Measurements from ENCODE around the gene ERP44. TPM values are rescaled to one million over a fixed set of nuclear protein-coding genes. Genes with fewer than 3 reads are reported as not detected.
"Not testable (repeated sequence)": the region's sequence is repeated elsewhere in the genome, so short reads cannot be mapped to it uniquely, and the experiment has no call there.

The ERP44 gene
- total RNA-seq, 2 experiments from 2014 or later, result 16.0 to 19.6 TPM

DNA sequence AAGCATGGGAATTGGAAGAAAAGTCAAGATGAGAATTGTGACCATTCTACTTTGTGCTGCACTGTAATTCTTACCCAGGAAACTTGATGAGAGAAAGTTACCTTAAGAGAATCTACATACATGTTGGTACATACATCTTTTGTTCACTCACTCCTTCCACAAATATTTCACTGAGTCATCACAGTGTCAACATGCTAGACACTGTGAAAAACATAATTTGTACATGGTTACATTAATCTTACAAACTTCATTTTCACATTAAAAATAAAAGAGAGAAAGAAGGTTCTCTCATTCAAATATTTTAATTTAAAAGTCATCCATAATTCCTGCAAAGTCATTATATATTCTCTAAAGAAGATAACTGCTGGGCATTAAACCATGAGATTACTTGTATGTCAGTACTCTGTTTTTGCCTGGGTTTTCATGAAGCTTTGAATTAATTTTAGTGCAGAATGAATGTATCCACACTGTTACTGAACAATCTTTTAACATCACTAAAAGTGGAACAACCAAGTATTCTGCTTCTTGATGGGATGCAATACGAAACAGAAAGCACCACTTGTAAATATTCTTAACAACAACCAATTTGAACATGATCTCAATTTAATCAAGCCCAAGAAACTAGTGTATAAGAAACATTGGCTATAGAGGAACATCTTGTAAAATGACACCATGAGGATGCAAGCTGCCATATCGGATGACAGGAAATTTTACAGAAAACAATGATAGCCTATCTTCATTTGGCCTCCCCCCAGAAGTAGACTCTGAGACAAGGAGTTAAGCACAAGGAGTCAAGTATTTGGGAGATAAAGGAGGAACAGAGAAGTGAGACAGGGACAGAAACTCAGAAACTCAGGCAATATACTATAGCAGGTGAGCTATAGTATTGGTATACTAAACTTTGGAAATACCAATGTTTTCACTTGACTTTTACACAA, 28.4 kb downstream of the ERP44 start:
- CTCF ChIA-PET, result interaction anchor here (0.7 to 1.9 kb wide), 3 partner anchors 58 to 784 kb away, joined by 3 to 4 read pairs (median 3); no protein-coding TSS in a partner anchor
- Mint-ChIP-seq H3K27ac (no peak overlapping the region), H3K9me3 (ENCODE audit: low read depth) (no peaks in the 10 kb centered on the region), H3K4me3 (no peak overlapping the region), H3K27me3 (no peaks in the 10 kb centered on the region), H3K36me3 (peaks cover 21% of the 10 kb centered on the region), H3K4me1 (peaks cover 13% of the 10 kb centered on the region)
- ATAC-seq (no peak), DNase-seq (no peak)

DNA sequence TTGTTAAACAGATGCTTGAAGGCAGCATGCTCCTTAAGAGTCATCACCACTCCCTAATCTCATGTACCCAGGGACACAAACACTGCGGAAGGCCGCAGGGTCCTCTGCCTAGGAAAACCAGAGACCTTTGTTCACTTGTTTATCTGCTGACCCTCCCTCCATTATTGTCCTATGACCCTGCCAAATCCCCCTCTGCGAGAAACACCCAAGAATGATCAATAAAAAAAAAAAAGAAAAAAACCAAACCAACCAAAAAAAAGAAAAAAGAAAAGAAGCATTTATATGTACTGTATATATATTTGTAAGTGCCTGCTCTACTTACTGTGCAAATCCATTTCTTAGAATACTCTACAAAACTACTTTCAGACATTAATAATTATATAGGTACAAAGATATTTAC, 29.7 kb downstream of the ERP44 start:
- CTCF ChIA-PET, result not testable (repeated sequence)
- peaks cover 13% of the 10 kb centered on the region for H3K4me1 Mint-ChIP-seq

DNA sequence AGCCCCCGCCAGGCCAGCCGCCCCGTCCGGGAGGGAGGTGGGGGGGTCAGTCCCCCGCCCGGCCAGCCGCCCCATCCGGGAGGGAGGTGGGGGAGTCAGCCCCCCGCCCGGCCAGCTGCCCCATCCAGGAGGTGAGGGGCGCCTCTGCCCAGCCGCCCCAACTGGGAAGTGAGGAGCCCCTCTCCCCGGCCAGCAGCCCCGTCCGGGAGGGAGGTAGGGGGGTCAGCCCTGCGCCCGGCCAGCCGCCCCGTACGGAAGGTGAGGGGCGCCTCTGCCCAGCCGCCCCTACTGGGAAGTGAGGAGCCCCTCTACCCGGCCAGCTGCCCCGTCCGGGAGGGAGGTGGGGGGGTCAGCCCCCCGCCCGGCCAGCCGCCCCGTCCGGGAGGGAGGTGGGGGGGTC, 30.8 kb downstream of the ERP44 start:
- H3K27me3 Mint-ChIP-seq; H3K9me3 Mint-ChIP-seq (ENCODE audit: low read depth); ATAC-seq: not testable (repeated sequence)

More for the DNA sequence above, 29.7 kb downstream of the ERP44 start:
- not testable (repeated sequence) for H3K9me3 Mint-ChIP-seq (ENCODE audit: low read depth); H3K27me3 Mint-ChIP-seq; H3K4me3 Mint-ChIP-seq; DNase-seq; H3K27ac Mint-ChIP-seq; ATAC-seq
- H3K36me3 Mint-ChIP-seq, result peaks cover 17% of the 10 kb centered on the region

DNA sequence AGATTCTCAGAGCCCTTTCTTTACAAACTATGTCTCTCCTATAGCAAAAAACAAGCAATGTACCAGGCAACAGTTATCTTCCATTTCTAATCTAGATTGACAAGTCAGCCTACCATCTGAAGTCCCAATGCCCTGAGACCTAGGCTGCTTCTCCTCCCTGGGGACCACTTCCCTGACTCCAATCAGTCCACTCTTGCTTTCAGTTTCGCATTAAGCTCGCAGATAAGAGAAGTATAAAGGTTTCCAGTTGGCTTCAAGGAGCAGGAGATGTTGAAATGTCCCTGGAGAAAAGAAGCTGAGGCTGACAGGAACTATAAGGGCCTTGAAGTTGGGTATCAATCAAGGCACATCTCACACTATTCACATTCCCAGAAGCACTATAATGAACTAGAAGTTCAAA, 32.3 kb downstream of the ERP44 start:
- ATAC-seq (no peak), DNase-seq (no peak)
- H3K36me3 Mint-ChIP-seq, result peaks cover 10% of the 10 kb centered on the region
- H3K4me1 Mint-ChIP-seq, result peaks cover 13% of the 10 kb centered on the region
- H3K4me3 Mint-ChIP-seq, result no peak overlapping the region
- no peaks in the 10 kb centered on the region for H3K27me3 Mint-ChIP-seq
- no peaks in the 10 kb centered on the region for H3K9me3 Mint-ChIP-seq (ENCODE audit: low read depth)
- CTCF ChIA-PET, result interaction anchor here (1.1 kb wide), 1 partner anchor 535 kb away, joined by 3 read pairs; no protein-coding TSS in a partner anchor
- no peak overlapping the region for H3K27ac Mint-ChIP-seq

More for the DNA sequence above, 30.8 kb downstream of the ERP44 start:
- CTCF ChIA-PET, DNase-seq, H3K4me3 Mint-ChIP-seq, H3K27ac Mint-ChIP-seq: not testable (repeated sequence)
- H3K4me1 Mint-ChIP-seq, result peaks cover 13% of the 10 kb centered on the region
- H3K36me3 Mint-ChIP-seq, result peaks cover 13% of the 10 kb centered on the region

DNA sequence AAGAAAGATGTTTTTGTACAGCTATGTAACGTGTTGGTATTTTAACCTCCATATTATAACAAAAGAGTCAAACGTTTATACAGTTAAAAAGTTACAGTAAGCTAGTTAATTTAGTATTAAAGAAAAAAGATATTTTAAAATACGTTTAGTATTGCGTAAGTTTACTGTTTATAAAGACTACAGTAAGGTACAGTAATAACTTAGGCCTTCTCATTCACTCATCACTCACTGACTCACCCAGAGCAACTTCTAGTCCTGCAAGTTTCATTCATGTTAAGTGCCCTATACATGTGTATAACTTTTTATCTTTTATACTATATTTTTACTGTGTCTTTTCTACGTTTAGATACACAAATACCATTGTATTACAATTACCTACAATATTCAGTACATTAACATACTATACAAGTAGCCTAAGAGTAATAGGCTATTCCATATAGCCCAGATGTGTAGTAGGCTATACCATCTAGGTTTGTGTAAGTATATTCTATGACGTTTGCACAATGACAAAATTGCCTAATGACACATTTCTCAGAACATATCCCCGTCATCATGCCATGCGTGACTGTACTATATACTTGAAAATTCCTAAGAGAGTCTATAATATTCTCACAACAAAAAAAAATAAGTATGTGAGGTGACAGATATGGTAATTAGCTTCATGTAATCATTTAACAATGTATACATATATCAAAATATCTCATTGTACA, 33.8 kb downstream of the ERP44 start:
- no peaks in the 10 kb centered on the region for H3K27me3 Mint-ChIP-seq
- no peak overlapping the region for H3K27ac Mint-ChIP-seq
- H3K9me3 Mint-ChIP-seq (ENCODE audit: low read depth), result no peaks in the 10 kb centered on the region
- no peak overlapping the region for H3K4me3 Mint-ChIP-seq
- H3K4me1 Mint-ChIP-seq, result peaks cover 9% of the 10 kb centered on the region
- CTCF ChIA-PET, result no interaction called here
- ATAC-seq (no peak), DNase-seq (no peak)
- peaks cover 10% of the 10 kb centered on the region for H3K36me3 Mint-ChIP-seq

DNA sequence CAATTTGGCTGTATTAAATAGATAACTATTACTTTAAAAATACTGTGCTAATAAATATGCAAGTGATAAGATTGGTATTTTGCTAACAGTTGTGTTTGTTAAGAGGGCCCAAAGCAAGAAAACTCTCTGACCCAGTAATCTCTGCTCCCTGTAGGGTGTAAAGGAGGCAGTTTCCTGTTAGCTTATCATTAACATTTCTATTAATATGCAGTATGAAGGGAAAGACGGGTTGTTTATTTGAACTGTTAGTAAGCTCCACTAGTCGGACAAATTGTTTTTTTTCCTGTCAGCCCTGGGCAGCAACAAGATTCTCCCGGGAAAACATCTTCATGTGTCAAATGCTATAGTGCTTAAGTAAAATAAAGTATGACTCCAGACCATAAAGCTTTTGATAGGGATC, 35.6 kb downstream of the ERP44 start:
- peaks cover 9% of the 10 kb centered on the region for H3K4me1 Mint-ChIP-seq
- peaks cover 16% of the 10 kb centered on the region for H3K36me3 Mint-ChIP-seq
- H3K27me3 Mint-ChIP-seq, result no peaks in the 10 kb centered on the region
- DNase-seq (no peak), ATAC-seq (no peak)
- CTCF ChIA-PET, result interaction anchor here (0.8 kb wide), 1 partner anchor 10 kb away, joined by 3 read pairs; no protein-coding TSS in a partner anchor
- H3K27ac Mint-ChIP-seq, result no peak overlapping the region
- no peak overlapping the region for H3K4me3 Mint-ChIP-seq
- H3K9me3 Mint-ChIP-seq (ENCODE audit: low read depth), result no peaks in the 10 kb centered on the region

DNA sequence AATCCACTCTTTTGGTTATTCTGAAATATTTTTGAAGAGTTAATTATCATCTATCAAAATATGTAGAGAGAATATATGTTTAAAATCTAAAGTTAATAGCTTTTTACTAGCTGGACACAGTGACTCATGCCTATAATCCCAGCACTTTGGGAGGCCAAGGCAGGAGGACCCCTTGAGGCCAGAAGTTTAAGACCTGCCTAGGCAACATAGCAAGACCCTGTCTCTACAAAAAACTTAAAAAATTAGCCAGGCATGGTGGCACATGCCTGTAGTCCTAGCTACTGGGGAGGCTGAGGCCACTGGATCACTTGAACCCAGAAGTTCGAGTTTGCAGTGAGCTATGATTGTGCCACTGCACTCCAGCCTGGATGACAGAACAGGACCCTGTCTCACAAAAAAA, 36.1 kb downstream of the ERP44 start:
- not testable (repeated sequence) for H3K4me1 Mint-ChIP-seq, DNase-seq

DNA sequence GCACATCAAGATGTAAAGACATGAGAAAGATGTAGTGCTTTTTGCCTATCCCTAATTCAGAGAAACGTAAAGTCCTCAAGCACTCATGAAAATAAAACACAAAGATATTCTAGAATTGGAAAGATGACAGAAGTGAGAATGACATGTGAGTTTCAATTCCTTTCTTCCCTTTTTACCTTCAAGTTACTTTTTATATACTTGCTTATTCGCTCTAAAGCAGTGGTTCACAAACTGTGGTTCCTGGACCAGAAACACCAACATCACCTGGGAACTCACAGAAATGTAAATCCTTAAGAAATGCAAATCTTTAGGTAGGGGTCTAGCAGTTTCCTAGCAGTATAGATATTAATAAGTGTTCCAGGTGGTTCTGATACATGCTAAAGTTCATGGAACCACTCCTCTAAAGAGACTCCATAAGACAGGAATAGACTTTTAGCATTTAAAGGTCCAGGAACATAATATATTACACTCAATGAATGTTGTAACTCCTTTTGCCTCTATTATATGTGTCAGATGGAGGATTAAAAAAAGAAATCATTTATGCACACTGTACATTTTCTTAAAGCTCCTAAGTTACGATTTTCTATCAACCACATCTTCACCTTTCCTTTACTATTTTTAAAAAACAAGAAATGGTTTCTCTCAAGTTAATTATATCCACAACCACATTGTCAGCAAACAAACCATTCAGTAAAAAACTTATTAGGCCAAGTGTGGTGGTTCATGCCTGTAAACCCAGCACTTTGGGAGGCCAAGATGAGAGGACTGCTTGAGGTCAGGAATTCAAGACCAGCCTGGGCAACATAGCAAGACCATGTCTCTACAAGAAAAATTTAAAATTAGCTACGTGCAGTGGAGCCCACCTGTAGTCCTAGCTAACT, 39.9 kb downstream of the ERP44 start:
- peaks cover 14% of the 10 kb centered on the region for H3K36me3 Mint-ChIP-seq
- no peaks in the 10 kb centered on the region for H3K4me1 Mint-ChIP-seq
- no peak overlapping the region for H3K4me3 Mint-ChIP-seq
- CTCF ChIA-PET, result no interaction called here
- no peak for DNase-seq
- ATAC-seq, result no peak
- no peaks in the 10 kb centered on the region for H3K9me3 Mint-ChIP-seq (ENCODE audit: low read depth)
- H3K27ac Mint-ChIP-seq, result no peak overlapping the region
- no peaks in the 10 kb centered on the region for H3K27me3 Mint-ChIP-seq

More for the DNA sequence above, 36.1 kb downstream of the ERP44 start:
- H3K4me3 Mint-ChIP-seq; H3K9me3 Mint-ChIP-seq (ENCODE audit: low read depth); H3K27me3 Mint-ChIP-seq; ATAC-seq; H3K27ac Mint-ChIP-seq: not testable (repeated sequence)
- peaks cover 16% of the 10 kb centered on the region for H3K36me3 Mint-ChIP-seq
- CTCF ChIA-PET, result interaction anchor here (0.8 kb wide), 1 partner anchor 10 kb away, joined by 3 read pairs; no protein-coding TSS in a partner anchor

- Mint-ChIP-seq H3K4me1 (no peaks in the 10 kb centered on the region), H3K9me3 (ENCODE audit: low read depth) (no peaks in the 10 kb centered on the region), H3K36me3 (peaks cover 14% of the 10 kb centered on the region), H3K27me3 (no peaks in the 10 kb centered on the region), H3K4me3 (no peak overlapping the region), H3K27ac (no peak overlapping the region)
- ATAC-seq (no peak), DNase-seq (no peak)
- CTCF ChIA-PET, result no interaction called here
Observed at GRCh38 chr9:100057624-100058023, 41.2 kb downstream of the ERP44 start.

DNA sequence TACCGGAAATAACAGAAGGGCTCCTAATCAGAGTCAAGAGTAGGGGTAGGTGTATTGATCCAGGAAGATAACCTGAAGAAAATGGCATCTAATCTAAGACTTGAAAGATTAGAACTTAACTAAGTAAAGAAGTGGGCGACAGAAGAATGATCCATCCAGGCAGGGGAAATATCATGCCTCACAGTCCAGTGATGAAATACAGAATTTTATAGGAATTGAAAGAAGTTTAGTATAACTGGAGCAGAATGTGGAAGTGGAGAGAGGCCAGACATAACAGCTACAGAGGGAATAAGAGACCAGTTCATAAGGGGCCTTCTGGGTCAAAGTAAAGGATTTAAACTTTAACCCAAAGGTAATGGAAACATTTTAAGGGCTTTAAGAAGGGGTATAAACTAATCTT, 42.2 kb downstream of the ERP44 start:
- Mint-ChIP-seq H3K9me3 (ENCODE audit: low read depth) (no peaks in the 10 kb centered on the region), H3K36me3 (peaks cover 17% of the 10 kb centered on the region), H3K4me1 (no peaks in the 10 kb centered on the region), H3K27ac (no peak overlapping the region), H3K27me3 (no peaks in the 10 kb centered on the region), H3K4me3 (no peak overlapping the region)
- CTCF ChIA-PET, result no interaction called here
- DNase-seq (no peak), ATAC-seq (no peak)

DNA sequence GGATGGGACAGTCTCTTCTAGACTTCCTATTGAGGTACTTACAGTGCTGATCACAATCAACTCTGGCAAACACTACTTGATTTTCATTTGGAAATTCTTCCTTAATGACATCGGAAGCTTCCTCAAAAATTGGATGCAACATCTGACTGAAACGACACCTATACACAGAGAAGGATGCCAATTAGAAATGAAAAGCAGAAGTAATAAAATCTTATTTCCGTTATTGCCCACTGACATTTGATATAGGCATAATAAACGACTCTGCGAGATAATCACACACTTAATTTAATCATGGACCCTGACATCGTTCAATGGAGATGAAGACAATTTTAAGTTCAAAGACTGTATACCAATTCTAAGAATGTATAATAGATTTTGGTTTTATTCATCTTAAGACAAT, 46.4 kb downstream of the ERP44 start:
- CTCF ChIA-PET, result no interaction called here
- peaks cover 24% of the 10 kb centered on the region for H3K36me3 Mint-ChIP-seq
- DNase-seq (no peak), ATAC-seq (no peak)
- no peak overlapping the region for H3K4me3 Mint-ChIP-seq
- no peaks in the 10 kb centered on the region for H3K27me3 Mint-ChIP-seq
- no peaks in the 10 kb centered on the region for H3K4me1 Mint-ChIP-seq
- no peak overlapping the region for H3K27ac Mint-ChIP-seq
- no peaks in the 10 kb centered on the region for H3K9me3 Mint-ChIP-seq (ENCODE audit: low read depth)

DNA sequence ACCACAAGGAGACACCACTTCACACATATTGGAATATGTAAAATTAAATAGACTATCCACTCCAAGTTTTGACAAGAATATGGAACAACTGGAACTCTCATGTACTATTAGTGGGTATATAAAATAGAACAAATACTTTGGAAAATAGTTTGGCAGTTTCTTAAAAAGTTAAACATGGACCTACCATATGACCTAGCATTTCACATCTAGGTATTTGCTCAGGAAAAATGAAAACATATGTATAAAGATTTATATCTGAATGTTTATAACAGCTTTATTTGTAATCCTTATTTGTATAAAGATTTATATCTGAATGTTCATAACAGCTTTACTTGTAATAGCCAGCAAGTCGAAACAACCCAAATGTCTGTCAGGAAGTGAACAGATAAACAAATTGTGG, 49.2 kb downstream of the ERP44 start:
- CTCF ChIA-PET, result no interaction called here
- DNase-seq (no peak), ATAC-seq (no peak)
- H3K27me3 Mint-ChIP-seq, result no peaks in the 10 kb centered on the region
- no peaks in the 10 kb centered on the region for H3K4me1 Mint-ChIP-seq
- H3K4me3 Mint-ChIP-seq, result no peak overlapping the region
- H3K27ac Mint-ChIP-seq, result no peak overlapping the region
- no peaks in the 10 kb centered on the region for H3K9me3 Mint-ChIP-seq (ENCODE audit: low read depth)
- H3K36me3 Mint-ChIP-seq, result peaks cover 37% of the 10 kb centered on the region

- H3K4me3 Mint-ChIP-seq, result no peak overlapping the region
- no peaks in the 10 kb centered on the region for H3K27me3 Mint-ChIP-seq
- H3K36me3 Mint-ChIP-seq, result peaks cover 81% of the 10 kb centered on the region
- CTCF ChIA-PET, result no interaction called here
- DNase-seq, result no peak
- peaks cover 11% of the 10 kb centered on the region for H3K9me3 Mint-ChIP-seq (ENCODE audit: low read depth)
- ATAC-seq, result no peak
- H3K4me1 Mint-ChIP-seq, result peaks cover 21% of the 10 kb centered on the region
- no peak overlapping the region for H3K27ac Mint-ChIP-seq
Observed at GRCh38 chr9:100038472-100038871, 60.3 kb downstream of the ERP44 start.

Data from activated CD8-positive, alpha-beta memory T cell treated with anti-CD3 and anti-CD28 coated beads, Interleukin-2, amount 10 ng/mL, durations not matched to agents 7 days and 5 days (primary cell).